Osteoblast (primary cell): Measurements from ENCODE around the gene CPN2. TPM values are rescaled to one million over a fixed set of nuclear protein-coding genes. Genes with fewer than 3 reads are reported as not detected.

ENCODE experiments used
- DNase-seq: peaks from one replicate; pipeline ENCODE4 v3.0.0; 2011; ENCODE audit warnings: low spot score, mixed read lengths; ENCODE audit not compliant: insufficient read length; ENCODE audit errors: missing footprints
- H2AFZ ChIP-seq: 2 replicates; pipeline ENCODE4 v1.6.0; 2011; ENCODE audit warnings: mild to moderate bottlenecking, low read length
- H3K27ac ChIP-seq: 2 replicates; pipeline ENCODE4 v1.5.1; 2011; ENCODE audit warnings: mild to moderate bottlenecking, low read depth, low read length, moderate library complexity
- H3K27me3 ChIP-seq: 2 replicates; pipeline ENCODE4 v1.6.0; 2012; ENCODE audit warnings: mild to moderate bottlenecking, control low read depth, inconsistent platforms, low read length, moderate library complexity; ENCODE audit not compliant: insufficient read depth
- H3K36me3 ChIP-seq: 2 replicates; pipeline ENCODE4 v1.5.1; 2011; ENCODE audit warnings: mild to moderate bottlenecking, low read length, control low read depth, moderate library complexity; ENCODE audit not compliant: insufficient read depth
- H3K4me1 ChIP-seq: 2 replicates; pipeline ENCODE4 v1.5.1; 2011; ENCODE audit warnings: mild to moderate bottlenecking, low read length, control low read depth, moderate library complexity; ENCODE audit not compliant: insufficient read depth
- H3K4me2 ChIP-seq: 2 replicates; pipeline ENCODE4 v1.6.0; 2011; ENCODE audit warnings: mild to moderate bottlenecking, low read length; ENCODE audit not compliant: insufficient read depth
- H3K4me3 ChIP-seq: fragments of 200-600 bp; sonication (generic); 3 replicates; pipeline ENCODE4 v1.5.1; 2012; ENCODE audit warnings: mild to moderate bottlenecking, low read length, inconsistent platforms; ENCODE audit not compliant: insufficient read depth
- H3K79me2 ChIP-seq: 2 replicates; pipeline ENCODE4 v1.6.0; 2012; ENCODE audit warnings: mild to moderate bottlenecking, low read length, control low read depth, inconsistent platforms; ENCODE audit not compliant: insufficient read depth
- H3K9me3 ChIP-seq: 2 replicates; pipeline ENCODE4 v1.5.1; 2011; ENCODE audit warnings: low read depth, low read length, control low read depth
- H4K20me1 ChIP-seq: 2 replicates; pipeline ENCODE4 v1.6.0; 2012; ENCODE audit warnings: mild to moderate bottlenecking, low read length, control low read depth; ENCODE audit not compliant: insufficient read depth
- total RNA-seq: library from RNA; depleted of rRNA; stranded (reverse); fragments of >200 nt; gene quantifications from 2 replicates; pipeline ENCODE4 v1.2.3, GENCODE V29; 2012
- TF ChIP-seq, protein P1 (sequence below): IDR thresholded peaks from 2 replicates; pipeline ENCODE4 v1.5.1; 2011; ENCODE audit warnings: mild to moderate bottlenecking, low read depth, low read length, moderate library complexity; ENCODE audit errors: extremely low read depth

The CPN2 gene
- total RNA-seq, 1 donor, result under 0.01 TPM

DNA sequence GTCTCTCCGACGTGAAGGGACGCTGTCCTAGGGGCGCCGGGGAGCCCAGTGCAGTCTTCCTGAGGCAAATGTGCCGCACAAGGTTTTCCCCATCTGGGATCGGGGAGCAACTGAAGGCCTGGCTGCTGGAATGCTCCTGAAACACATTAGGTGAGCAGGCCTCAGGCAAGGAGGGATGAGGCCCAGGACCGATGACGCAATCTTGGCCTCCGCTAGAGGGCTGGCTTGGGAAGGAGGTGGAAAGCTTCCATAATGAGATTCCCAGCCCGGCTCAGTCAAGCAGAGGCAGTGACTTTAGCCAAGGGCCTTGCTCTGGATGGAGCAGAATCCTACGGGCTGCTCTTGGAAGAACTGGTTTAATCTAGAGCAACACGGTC lies 50.8 kb downstream of the CPN2 start:
- Histone ChIP-seq H2AFZ (no peak overlapping the region), H3K4me3 (no peak overlapping the region), H3K4me2 (no peak overlapping the region), H3K27me3 (peaks cover 19% of the 10 kb centered on the region), H3K79me2 (no peaks in the 10 kb centered on the region), H3K36me3 (no peaks in the 10 kb centered on the region), H3K27ac (no peak overlapping the region), H4K20me1 (no peaks in the 10 kb centered on the region), H3K4me1 (peaks cover 8% of the 10 kb centered on the region), H3K9me3 (no peaks in the 10 kb centered on the region)
- DNase-seq, result peak; percentile 84
- TF ChIP-seq, protein P1, sequence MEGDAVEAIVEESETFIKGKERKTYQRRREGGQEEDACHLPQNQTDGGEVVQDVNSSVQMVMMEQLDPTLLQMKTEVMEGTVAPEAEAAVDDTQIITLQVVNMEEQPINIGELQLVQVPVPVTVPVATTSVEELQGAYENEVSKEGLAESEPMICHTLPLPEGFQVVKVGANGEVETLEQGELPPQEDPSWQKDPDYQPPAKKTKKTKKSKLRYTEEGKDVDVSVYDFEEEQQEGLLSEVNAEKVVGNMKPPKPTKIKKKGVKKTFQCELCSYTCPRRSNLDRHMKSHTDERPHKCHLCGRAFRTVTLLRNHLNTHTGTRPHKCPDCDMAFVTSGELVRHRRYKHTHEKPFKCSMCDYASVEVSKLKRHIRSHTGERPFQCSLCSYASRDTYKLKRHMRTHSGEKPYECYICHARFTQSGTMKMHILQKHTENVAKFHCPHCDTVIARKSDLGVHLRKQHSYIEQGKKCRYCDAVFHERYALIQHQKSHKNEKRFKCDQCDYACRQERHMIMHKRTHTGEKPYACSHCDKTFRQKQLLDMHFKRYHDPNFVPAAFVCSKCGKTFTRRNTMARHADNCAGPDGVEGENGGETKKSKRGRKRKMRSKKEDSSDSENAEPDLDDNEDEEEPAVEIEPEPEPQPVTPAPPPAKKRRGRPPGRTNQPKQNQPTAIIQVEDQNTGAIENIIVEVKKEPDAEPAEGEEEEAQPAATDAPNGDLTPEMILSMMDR, result no peak

DNA sequence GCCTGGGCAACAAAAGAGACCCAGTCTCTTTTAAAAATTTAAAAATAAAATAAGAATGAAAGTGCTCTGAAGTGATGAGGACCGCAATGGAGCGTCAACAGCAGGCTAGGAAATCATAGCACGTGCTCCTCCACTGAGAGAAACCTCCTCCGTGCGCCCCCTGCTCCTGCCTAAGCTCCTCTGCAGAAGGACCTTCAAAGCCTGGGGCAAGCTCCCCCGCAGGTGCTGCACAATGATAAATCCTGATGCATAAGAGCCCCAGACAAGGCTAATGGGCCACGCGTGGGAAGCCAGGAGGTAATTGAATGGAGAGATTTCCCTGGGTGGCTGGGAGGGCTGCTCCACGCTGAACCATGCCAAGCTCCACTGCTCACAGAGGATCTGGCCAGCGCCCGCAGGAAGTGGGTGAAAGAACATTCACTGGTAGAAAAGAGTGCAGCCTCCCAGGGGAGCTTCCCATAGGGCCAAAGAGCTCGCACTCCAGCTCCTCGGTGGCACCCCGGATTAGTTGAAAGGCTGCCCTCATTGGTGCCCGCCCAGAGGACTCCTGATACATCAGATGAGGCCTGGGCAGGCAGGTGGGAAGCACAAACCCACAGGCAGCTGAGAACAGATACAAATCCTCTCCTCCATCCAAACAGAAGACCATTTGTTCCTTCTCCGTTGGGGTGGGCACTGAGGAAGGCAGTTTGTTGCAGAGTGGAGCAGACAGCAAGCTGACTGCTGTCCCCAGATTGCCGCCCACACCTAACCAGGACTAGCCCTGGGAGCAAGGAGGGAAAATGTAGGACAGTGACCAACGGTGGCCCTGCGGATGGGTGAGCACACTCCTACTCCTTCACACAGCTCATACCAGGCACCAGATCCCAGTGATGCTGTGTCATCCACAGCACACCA lies 52.5 kb downstream of the CPN2 start:
- Histone ChIP-seq H3K27ac (no peak overlapping the region), H3K4me3 (no peak overlapping the region), H3K4me2 (no peak overlapping the region), H3K79me2 (no peaks in the 10 kb centered on the region), H3K9me3 (no peaks in the 10 kb centered on the region), H2AFZ (no peak overlapping the region), H4K20me1 (no peaks in the 10 kb centered on the region), H3K36me3 (no peaks in the 10 kb centered on the region), H3K27me3 (peaks cover 7% of the 10 kb centered on the region), H3K4me1 (peaks cover 8% of the 10 kb centered on the region)
- TF ChIP-seq, protein P1, result no peak
- DNase-seq, result no peak

DNA sequence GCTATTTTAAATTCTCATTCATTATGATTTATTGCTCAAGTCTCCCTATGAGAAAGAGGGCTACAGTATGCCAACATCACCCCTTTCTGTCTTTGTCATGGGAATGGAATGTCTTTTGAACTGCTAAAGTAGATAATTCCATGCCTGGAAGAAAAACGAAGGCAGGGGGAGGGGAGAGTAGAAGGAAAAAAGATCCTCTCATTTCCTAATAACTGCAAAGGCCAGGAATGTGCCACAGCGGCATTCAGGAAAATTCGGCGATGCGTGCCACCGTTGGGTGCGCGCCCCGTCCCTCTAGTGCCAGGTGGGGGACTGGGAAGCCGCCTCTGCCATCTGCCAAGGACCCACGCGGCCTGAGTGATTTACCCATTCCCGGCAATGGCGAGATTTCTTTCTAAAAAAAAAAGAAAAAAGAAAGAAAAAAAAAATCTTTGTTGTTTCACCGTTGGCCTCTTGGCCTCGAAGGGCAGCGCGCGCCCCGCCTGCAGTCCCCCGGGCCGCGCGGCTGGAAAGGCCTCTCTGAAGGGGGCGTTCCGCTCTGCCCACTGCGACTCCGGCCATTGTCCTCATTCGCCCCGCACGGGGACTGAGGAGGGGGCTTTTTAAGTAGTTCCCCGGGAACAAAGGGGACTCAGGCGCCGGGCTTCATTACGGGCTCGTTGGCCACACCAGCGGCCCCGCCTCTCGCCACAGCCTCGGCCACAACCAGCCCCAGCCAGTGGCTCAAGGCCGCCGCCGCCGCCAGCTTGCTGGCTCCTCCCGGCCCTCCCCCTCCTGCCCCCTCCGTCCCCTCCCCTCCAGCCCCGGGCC lies 54.5 kb downstream of the CPN2 start:
- DNase-seq, result peak; percentile 94
- Histone ChIP-seq H3K9me3 (no peaks in the 10 kb centered on the region), H3K4me1 (peaks cover 8% of the 10 kb centered on the region), H4K20me1 (no peaks in the 10 kb centered on the region), H3K36me3 (no peaks in the 10 kb centered on the region), H2AFZ (peak overlapping the region; percentile 81), H3K27ac (peak overlapping the region; percentile 32), H3K79me2 (no peaks in the 10 kb centered on the region), H3K4me2 (peak overlapping the region; percentile 81), H3K27me3 (no peaks in the 10 kb centered on the region), H3K4me3 (peak overlapping the region; percentile 64)
- TF ChIP-seq, protein P1, result no peak

DNA sequence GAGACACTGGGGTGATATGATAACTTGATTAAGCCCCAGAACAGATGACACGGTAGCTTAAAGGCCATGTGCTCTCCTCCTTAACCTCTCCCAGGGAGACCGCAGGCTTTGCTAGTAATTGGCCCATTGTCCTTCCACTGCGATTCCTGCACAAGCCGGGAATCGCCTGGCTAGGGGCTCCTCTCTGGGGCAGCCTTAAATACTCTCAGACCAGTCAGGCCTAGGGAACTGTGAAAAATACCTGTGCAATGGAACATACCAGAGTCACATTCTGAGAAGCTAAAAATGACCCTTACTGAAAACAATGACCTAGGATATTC lies 56.3 kb downstream of the CPN2 start:
- no peak overlapping the region for H3K27ac ChIP-seq
- no peak overlapping the region for H3K4me3 ChIP-seq
- no peaks in the 10 kb centered on the region for H3K79me2 ChIP-seq
- no peaks in the 10 kb centered on the region for H3K9me3 ChIP-seq
- no peak overlapping the region for H2AFZ ChIP-seq
- H3K4me2 ChIP-seq, result no peak overlapping the region
- TF ChIP-seq, protein P1, result no peak
- DNase-seq, result no peak
- no peaks in the 10 kb centered on the region for H3K36me3 ChIP-seq
- H3K4me1 ChIP-seq, result peaks cover 8% of the 10 kb centered on the region
- peaks cover 7% of the 10 kb centered on the region for H3K27me3 ChIP-seq
- H4K20me1 ChIP-seq, result no peaks in the 10 kb centered on the region
